Endothelial cell (in vitro differentiated cells): ENCODE data around the gene RPL27A. TPM values are rescaled to one million over a fixed set of nuclear protein-coding genes. Genes with fewer than 3 reads are reported as not detected.

Experiments
- DNase-seq: peaks from one replicate; pipeline ENCODE4 v3.0.0; 2021; ENCODE audit warnings: low spot score
- H3K27ac Mint-ChIP-seq: one replicate; pipeline ENCODE4 v1.8.0; 2021; ENCODE audit warnings: mixed read lengths, inconsistent platforms; ENCODE audit not compliant: unreplicated experiment
- H3K27me3 Mint-ChIP-seq: one replicate; pipeline ENCODE4 v1.8.0; 2021; ENCODE audit warnings: mild to moderate bottlenecking, moderate library complexity, mixed read lengths, inconsistent platforms; ENCODE audit not compliant: unreplicated experiment
- H3K36me3 Mint-ChIP-seq: one replicate; pipeline ENCODE4 v1.8.0; 2021; ENCODE audit warnings: mild to moderate bottlenecking, low read depth, mixed read lengths, inconsistent platforms; ENCODE audit not compliant: unreplicated experiment
- H3K4me1 Mint-ChIP-seq: one replicate; pipeline ENCODE4 v1.8.0; 2021; ENCODE audit warnings: mild to moderate bottlenecking, mixed read lengths, inconsistent platforms; ENCODE audit not compliant: unreplicated experiment
- H3K4me3 Mint-ChIP-seq: one replicate; pipeline ENCODE4 v1.8.0; 2021; ENCODE audit warnings: mild to moderate bottlenecking, mixed read lengths, inconsistent platforms; ENCODE audit not compliant: unreplicated experiment
- H3K9me3 Mint-ChIP-seq: one replicate; pipeline ENCODE4 v1.8.0; 2021; ENCODE audit warnings: mixed read lengths, inconsistent platforms; ENCODE audit not compliant: unreplicated experiment
- total RNA-seq: library from RNA; stranded (reverse); fragmentation: NEBNext Ultra II Directional; extraction: Animal tissue kit (Norgen Biotek cat#: 25700); gene quantifications from one replicate; pipeline ENCODE4 v1.2.1, GENCODE V29; 2021; ENCODE audit not compliant: unreplicated experiment
- TF ChIP-seq, protein P1 (sequence below): fragments of 200-600 bp; sonication (generic); IDR thresholded peaks from one replicate; pipeline ENCODE4 v1.5.0; 2021; ENCODE audit warnings: antibody characterized with exemption; ENCODE audit not compliant: unreplicated experiment

RPL27A gene
- total RNA-seq, 1 donor from 2014 or later: 1,456 TPM

DNA sequence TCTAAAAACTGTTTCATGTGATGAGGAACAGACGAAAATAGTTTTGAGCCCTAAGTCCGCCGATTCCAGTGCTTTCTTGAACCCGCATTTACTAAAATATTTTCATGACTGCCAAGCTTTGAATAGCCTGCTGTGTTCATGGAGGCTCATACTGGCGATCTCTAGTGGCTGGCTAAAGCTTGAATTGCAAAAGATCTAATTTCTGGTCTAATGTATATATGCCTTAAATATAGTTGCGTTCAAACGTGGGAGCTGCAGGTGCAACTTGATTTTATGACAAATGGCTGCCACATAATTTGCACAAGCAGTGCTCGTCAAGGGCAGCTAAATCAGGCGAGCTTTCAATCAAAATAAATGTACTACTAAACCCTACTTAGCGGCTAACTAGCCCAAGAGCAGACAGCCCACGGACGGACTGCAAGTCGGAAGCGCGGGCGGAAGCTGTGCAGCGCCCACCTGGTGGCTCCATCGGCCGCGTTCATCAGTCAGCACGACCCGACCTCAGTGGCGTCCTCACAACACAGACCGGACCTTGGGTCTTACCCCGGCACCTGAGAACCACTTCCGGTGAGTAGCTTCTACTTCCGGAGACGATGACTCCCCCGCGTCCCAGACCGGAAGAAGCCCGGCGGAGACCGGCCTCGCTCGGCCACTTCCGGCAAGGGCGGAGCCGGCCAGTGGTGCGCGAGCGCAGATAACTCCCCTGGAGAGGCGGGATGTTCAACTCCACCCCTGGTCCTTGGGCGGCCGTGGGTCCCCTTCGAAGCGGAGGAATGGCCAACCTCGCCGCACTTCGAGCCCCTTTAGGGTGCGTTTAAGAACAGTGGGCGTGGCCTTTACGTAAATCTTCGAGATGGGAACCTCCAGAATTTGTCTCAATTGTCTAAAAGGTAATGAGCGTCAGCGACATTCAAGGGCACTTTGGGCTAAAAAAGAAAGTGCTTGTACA lies 6.1 kb downstream of the RPL27A start:
- H3K27ac Mint-ChIP-seq: peak overlapping the region; percentile 83
- H3K9me3 Mint-ChIP-seq: no peaks in the 10 kb centered on the region
- peaks cover 45% of the 10 kb centered on the region for H3K36me3 Mint-ChIP-seq
- H3K27me3 Mint-ChIP-seq: peaks cover 11% of the 10 kb centered on the region
- DNase-seq: peak; percentile 87
- TF ChIP-seq, protein P1, sequence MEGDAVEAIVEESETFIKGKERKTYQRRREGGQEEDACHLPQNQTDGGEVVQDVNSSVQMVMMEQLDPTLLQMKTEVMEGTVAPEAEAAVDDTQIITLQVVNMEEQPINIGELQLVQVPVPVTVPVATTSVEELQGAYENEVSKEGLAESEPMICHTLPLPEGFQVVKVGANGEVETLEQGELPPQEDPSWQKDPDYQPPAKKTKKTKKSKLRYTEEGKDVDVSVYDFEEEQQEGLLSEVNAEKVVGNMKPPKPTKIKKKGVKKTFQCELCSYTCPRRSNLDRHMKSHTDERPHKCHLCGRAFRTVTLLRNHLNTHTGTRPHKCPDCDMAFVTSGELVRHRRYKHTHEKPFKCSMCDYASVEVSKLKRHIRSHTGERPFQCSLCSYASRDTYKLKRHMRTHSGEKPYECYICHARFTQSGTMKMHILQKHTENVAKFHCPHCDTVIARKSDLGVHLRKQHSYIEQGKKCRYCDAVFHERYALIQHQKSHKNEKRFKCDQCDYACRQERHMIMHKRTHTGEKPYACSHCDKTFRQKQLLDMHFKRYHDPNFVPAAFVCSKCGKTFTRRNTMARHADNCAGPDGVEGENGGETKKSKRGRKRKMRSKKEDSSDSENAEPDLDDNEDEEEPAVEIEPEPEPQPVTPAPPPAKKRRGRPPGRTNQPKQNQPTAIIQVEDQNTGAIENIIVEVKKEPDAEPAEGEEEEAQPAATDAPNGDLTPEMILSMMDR: no peak
- peaks cover 54% of the 10 kb centered on the region for H3K4me1 Mint-ChIP-seq
- H3K4me3 Mint-ChIP-seq: peak overlapping the region; percentile 29

DNA sequence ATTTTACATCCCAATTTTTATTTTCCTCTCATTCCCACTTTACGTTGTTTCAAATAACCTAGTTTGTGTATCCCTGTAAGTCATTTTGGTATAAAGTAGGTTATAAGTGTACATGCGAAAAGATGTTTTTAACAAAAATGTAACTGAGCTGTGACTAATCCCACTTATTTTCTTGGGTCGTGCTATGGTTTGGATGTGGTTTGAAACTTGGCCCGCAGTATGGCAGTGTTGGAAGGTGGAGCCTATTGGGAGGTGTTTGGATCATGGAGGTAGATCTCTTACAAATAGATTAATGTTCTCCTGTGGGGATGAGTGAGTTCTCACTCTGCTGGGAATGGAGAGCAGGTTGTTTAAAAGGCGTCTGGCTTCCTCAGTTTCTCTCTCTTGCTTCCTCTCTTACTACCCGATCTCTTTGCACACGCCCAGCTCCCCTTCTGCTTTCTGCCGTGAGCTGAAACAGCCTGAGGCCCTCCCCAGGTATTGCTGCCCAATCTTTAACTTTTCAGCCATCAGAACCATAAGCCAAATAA lies 7.2 kb downstream of the RPL27A start:
- Mint-ChIP-seq H3K27ac (peak overlapping the region; percentile 58), H3K27me3 (peaks cover 8% of the 10 kb centered on the region), H3K4me1 (peaks cover 45% of the 10 kb centered on the region), H3K4me3 (peak overlapping the region; percentile 29), H3K9me3 (no peaks in the 10 kb centered on the region), H3K36me3 (peaks cover 44% of the 10 kb centered on the region)
- no peak for DNase-seq
- TF ChIP-seq, protein P1: no peak

DNA sequence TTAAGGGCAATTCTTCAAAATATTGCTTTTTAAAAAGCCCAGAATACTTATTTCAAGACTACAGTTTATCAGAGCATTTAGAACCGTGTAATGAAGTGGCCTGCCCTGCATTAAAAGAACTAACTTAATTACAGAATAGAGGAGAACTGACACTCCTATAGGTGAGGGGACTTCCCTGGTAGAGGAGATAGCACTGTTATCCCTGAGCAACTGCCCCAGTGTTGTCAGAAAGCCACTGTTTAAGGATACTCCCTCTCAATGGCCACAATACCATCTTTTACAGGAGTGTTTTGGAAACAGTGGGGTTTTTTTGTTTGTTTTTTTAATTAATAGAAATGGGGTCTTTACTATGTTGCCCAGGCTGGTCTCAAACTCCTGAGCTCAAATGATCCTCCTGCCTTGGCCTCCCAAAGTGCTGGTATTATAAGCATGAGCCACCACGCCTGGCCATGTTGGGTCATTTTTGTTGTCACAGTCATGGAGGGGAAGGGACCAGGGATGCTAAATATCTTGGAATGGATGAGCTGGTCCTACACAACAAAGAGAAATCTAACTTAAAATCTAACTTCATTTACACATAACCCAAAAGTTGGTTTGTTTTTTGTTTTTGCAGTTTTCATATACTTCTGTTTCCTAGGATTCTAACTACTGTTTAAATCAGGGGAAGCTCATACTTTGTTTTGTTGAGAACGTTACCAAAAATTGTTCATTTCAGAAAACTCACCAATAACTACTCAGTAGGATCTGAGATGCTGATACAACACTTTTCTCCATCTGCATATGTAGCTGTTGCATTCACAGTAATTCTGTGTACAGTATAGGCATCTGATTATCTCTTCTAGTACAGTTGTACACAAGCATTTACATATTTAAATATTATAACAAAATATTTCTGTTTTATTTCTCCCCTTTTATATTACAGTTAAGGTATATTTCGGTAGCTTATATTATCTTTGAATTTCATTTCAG lies 8.1 kb downstream of the RPL27A start:
- no peak for DNase-seq
- TF ChIP-seq, protein P1: no peak
- Mint-ChIP-seq H3K27ac (no peak overlapping the region), H3K9me3 (no peaks in the 10 kb centered on the region), H3K36me3 (peaks cover 42% of the 10 kb centered on the region), H3K4me1 (peaks cover 38% of the 10 kb centered on the region), H3K4me3 (peak overlapping the region; percentile 5), H3K27me3 (peaks cover 8% of the 10 kb centered on the region)

DNA sequence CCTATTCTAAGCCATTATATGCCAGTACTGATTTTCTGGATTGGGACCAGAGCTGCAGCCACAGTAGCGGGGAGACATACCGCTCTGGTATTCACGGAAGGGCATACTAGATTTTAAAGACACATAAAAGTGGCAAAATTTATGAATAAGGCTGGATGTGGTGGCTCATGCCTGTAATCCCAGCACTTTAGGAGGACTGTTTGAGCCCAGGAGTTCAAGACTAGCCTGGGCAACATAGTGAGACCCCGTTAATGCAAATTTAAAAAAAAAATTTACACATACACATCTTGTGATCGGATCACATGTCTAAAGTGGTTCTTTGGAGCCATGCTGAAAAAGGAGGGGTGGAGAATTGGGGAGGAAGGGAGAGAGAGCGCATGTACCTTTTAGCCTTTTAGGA lies 9.0 kb downstream of the RPL27A start:
- no peaks in the 10 kb centered on the region for H3K9me3 Mint-ChIP-seq
- peak overlapping the region; percentile 5 for H3K4me3 Mint-ChIP-seq
- H3K36me3 Mint-ChIP-seq: peaks cover 48% of the 10 kb centered on the region
- TF ChIP-seq, protein P1: no peak
- H3K4me1 Mint-ChIP-seq: peaks cover 39% of the 10 kb centered on the region
- H3K27ac Mint-ChIP-seq: no peak overlapping the region
- DNase-seq: no peak
- peaks cover 8% of the 10 kb centered on the region for H3K27me3 Mint-ChIP-seq
